Umbilical cord (tissue), 2 donors: ENCODE data around the gene GABBR2. TPM values are rescaled to one million over a fixed set of nuclear protein-coding genes. Genes with fewer than 3 reads are reported as not detected.

Experiments used
- DNase-seq: peaks from one replicate; pipeline ENCODE4 v3.0.0-alpha.2; 2015; ENCODE audit warnings: low spot score
- total RNA-seq: library from RNA; depleted of rRNA; stranded (reverse); fragments of >200 nt; gene quantifications from one replicate; pipeline ENCODE4 v1.2.3, GENCODE V29; 2014; ENCODE audit warnings: low replicate concordance; ENCODE audit not compliant: insufficient read depth

The GABBR2 gene
- total RNA-seq, 1 donor from 2014 or later, result 0.24 TPM

DNA sequence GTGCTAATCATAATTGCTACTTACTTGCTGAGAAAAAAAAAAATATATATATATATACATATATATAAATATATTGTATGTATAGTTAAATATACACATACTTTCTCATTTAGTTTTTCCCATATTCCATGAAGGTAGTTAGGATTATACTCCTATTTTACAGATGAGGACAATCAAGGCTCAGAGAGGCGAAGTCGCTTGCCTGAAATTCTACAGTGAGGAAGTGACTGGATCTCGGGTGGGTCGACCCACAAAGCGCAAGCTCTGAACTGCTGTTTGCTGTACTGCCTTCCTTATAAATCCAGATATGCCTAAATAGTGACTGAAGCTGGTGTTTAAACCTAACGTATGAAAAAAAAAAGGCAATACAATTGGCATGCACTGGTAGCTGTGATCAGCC lies 305.0 kb downstream of the GABBR2 start:
- DNase-seq, result no peak

DNA sequence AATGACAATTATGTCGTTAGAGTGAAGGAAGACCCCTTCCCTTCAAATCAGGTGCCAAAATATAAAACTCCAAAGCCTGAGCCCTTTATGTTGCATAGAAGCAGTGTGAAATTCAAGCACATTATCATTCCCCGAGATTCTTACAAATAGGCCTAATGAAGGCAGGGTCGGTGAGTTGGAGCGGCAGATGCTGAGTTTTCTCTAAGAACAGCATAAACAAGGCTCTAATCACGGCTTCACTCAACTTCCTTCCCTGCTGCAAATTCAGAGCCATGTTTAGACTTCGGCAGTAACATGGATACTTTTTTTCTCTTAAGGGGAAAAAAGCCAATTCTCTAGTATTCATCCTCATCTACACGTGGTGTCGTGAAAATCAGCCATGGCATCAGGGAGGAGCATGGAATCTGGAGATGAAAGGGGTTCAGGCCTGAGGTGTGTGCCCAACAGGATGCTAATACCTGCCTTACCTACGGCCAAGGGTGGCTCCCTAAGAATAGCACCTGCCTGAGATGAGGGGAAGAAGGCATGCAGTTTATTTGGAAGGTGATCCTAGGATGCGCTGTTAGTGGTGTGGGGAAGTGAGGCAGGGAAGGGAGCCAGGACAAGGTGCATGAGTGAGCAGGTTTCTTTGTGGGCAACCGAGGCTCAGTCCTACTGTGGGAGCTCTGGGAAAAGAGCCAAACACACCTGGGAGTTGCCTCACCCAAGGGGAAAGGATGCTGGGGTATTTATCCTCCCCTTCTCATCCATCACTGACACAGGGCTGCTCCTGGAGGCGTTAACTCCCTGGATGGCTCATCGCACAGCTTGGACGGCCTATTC lies 306.5 kb downstream of the GABBR2 start:
- DNase-seq, result no peak

DNA sequence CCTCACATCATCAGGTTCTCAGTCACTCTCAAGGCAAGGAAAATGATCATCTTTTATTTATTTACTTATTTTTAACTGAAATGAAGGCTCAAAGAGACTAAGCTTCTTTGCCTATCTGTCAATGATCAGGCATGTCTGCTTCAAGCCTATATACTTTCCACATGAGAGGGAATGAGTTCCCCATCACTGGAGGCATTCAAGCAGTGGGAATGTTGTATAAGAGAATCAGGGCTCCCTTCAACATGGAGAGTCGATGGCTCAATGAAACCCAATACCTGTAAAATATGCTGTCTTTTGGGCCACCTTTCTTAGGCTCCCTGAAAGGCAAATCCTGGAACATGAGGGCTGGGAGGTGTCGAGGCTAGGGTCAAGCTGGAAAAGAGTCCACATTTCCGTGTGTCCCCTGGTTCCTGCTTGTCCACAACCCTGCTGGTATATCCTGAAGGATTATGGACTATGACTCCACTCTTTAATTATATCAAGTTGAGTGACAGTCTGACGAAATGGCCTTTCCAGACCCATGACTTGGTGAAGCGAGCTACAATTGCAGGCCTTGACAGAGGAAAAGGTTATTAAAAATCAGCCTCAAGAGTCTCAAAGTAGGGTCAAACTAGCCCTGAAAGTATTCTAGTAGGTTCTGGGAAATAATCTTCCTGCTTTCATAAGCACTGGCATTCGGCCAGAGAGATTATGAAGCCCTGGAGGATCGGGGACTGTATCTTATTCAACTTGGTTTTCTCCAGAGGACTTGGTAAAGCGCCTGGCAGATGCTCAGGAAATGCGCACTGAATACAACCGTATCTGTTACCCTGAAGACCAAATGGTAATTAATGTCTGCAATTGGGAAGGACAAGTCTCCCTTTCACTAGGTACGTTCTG lies 307.4 kb downstream of the GABBR2 start:
- DNase-seq, result peak; percentile 88

DNA sequence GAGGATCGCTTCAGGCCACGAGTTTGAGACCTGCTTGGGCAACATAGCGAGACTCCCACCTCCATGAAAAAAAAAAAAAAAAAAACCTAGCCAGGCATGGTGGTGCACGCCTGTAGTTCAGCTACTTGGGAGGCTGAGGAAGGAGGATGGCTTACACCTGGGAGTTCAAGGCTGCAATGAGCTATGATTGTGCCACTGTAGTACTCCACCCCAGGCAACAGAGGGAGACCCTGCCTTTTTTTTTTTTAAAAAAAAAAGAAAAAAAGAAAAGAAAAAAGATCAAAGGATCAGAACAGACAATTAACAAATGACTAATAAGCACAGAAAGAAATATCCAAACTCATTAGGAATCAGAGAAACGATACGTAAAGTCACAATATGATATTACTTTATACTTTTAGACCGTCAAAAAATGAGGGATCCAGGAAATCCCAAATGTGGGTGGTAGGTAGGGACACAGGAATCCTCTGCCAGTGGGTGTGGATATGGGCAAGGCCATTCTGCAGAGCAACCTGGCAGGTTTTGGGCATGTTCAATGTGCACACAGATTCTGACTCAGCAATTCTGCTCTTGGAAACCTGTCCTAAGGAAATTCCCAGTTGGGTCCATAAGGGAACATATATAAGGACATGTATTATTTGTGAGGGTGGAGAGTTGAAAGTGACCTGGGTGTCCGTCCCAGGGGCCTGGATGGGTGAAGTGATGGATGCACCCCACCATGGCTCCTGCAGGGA lies 308.6 kb downstream of the GABBR2 start:
- no peak for DNase-seq

DNA sequence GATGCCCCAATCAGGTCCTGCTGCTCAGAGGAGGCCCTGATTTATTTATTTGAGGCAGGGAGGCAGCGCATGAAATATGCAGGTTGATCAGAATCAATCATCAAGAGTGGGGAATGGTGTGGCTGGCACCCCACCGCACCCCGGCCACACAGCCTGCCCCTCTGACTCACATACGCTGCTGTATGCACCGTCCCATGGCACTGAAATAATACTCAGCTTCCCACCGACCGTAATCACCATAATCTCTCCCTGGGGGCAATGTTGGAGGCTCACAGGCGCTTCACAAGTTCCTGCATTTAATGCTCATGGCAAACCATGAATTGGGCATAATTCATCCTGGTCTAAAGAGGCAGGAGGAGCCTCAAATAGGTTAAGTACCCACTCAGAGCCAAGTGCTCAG lies 312.1 kb downstream of the GABBR2 start:
- DNase-seq, result no peak

DNA sequence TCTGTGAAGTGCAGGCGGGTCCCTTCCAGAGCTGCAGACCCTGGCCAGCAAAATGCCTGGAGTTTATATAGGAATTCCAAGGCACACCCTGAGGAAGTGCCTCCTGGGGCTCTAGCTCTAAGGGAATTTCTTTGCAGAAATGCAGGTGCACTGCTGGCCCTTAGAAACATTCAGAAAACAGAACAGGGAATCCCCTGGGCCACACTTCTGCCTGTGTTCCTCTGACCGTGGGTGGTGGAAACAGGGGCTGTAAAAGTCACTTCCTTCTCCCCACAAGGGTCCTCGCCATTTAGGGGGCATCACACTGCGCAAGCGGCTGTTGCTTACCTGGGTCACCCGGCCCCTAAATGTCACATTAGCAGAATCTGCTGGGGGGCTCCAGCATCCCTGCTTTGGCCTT lies 312.5 kb downstream of the GABBR2 start:
- DNase-seq, result no peak

DNA sequence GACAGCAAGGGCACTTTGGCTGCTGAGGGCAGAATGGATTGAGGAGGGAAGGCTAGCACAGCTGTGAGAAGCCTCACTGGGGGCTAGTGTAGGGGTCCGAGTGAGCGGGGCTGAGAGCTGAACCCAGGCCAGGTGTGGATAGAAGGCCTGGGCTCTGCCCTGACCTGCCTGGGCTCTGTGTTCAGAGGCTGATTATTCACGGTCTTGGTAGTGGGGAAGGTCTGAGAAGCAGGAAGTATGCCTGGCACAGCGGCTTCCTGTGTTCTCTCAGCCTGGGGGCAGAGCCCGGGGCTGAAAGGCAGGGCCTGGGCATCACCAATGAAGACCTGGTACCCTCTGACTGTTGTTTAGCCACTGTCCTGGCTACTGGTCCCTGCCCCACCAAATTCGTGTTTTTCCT lies 316.9 kb downstream of the GABBR2 start:
- no peak for DNase-seq

DNA sequence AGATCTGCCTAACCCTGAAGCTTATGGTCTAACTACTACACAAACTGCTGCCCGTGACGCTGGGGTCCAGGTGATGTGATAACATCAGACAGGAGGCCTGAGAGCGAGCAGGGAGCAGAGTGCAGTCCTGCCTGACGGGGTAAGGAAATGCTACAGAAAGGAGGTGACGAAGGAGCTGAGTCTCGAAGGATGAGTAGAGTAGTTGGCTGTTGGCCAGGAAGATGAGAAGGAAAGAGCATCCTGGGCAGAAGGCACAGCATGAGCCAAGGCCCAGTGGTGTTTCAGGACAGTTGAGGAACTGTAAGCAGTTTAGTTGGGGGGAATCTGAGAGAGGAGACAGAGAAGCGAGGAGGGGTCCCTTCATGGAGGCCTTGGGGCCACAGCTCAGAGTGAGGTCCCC lies 317.3 kb downstream of the GABBR2 start:
- DNase-seq, result no peak

DNA sequence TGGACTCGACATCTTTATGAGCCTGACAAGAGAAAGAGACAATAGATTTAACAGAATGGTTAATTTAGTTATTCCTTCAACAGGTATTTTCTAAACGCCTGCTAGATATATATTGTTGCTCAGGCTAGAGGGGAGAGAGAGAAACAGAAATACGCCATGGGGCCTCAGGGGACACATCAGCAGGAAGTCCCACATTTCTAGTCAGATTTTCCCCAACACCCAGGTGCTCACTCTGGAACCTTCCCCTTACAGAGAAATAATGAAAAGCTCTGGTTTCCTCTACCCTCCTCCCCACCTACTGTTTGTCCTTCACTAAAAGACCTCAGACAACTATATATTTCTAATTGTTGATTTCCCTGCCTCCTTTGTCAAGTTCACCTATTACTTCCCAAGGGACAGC lies 323.0 kb downstream of the GABBR2 start:
- no peak for DNase-seq

DNA sequence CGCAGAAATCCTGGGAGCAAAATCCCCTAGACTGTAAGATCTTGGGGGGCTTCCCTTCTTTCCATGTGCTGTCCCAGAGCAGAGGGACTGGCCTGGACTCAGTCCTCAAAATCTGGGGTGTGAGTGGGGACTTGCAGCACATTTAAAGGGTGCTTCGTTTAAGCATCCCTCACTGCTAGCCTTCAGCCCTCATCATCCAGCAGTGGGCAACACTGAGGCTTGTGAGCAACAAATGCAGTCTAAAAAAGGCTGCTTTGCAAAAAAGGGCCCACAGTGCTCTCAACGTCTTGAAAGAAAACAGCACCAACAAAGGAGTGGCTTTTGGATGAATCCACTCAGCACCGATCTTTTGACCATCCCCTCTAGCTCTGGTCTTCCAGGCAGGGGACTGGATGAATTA lies 325.0 kb downstream of the GABBR2 start:
- DNase-seq, result no peak

DNA sequence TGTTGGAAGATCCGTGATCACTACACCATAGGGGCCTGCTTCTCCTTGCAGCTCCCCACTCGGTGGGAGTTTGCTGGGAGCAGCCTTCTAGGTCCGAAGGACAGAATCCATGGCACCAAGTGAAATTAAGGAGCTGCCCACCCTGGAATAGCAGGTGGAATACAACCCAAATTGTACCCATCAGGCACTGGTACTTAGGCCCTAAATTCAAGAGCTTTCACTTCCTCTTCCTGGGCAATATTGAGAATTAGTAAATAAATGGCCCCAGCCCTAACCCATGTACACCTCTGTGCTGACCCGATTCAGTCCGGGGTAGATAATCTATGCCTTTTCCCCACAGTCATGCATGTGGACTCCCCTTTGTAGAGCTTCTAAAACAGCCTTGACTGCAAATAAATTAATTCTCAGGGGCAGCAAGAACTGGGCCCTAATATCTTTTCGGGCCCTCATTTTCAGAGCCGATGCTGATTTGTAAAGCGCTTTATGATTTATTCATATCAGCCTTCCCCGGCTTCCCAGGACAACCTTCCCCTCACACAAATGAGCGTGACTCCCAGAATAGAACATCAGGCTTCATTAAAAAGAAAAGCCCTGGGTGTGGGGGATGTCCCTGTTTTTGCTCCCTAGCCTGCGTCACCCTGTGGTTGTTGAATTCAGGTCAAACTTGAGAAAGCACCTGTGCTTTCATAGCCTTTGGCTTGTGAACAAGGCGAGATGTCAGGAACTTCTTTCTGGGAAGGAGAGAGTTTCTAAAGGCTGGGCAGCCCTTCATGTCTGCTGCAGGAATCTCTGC lies 327.2 kb downstream of the GABBR2 start:
- no peak for DNase-seq

DNA sequence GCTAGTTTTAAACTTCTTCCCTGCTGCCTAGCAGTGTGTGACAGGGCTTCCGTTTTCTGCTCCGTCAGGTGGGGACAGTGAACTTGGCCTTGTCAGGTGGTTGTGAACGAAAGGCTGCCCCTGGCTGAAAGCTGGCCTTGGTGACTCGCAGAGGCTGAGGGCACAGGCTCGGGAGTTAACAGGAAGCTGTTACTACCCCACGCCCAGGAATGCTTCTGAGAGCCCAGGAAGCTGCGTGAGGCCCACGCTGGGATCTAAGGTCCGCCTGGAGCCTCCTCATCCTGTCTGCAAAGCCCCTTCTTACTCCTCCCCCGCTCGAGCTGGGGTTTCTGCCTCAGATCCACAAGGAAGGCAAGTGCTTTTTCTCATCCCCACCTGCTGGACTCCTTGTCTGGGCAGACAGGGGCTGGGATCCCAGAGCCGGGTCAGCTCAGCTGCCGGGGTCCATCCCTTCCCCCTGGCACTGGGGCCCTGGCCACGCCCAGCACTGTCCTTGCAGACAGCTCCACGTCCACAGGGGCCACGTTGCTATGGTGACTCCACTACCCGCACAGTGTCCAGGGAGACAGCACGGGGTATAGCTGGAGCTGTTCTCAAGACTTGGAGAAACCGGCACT lies 328.6 kb downstream of the GABBR2 start:
- DNase-seq, result peak; percentile 73

DNA sequence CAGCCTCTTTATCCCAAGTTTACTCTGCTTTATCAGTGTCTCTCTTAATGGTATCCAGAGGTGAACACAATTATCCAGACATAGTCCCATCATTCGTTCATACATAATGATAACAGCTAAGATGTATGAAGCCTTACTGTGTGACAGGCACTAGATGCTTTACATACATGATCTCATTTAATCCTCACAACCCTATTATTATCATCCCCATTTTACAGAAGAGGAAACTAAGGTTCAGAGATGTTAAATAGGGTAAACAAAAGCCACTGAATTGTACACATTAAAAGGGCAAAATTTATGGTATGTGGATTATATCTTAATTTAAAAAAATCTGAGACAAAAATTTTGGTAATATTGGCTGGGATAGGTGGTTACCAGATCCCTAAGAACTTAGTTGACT lies 329.2 kb downstream of the GABBR2 start:
- DNase-seq, result no peak

DNA sequence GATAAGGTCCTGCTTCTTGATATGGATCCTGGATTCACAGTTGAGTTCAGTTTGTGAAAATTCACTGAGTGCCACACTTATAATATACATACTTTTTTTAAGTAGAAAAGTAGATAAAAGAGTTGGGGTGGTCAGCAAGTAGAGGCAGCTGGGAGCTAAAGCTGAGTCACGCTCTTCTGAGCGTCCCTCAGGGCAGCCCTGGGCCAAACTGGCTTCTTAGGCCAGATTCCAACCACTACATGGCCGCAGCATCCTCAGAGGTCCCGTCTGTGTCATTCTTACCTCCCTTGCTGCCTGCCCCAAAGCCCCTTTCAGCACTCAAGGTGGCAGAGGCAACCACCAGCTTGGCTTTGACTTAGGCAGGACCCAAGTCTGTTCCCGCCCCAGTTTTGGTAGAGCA lies 329.9 kb downstream of the GABBR2 start:
- no peak for DNase-seq

DNA sequence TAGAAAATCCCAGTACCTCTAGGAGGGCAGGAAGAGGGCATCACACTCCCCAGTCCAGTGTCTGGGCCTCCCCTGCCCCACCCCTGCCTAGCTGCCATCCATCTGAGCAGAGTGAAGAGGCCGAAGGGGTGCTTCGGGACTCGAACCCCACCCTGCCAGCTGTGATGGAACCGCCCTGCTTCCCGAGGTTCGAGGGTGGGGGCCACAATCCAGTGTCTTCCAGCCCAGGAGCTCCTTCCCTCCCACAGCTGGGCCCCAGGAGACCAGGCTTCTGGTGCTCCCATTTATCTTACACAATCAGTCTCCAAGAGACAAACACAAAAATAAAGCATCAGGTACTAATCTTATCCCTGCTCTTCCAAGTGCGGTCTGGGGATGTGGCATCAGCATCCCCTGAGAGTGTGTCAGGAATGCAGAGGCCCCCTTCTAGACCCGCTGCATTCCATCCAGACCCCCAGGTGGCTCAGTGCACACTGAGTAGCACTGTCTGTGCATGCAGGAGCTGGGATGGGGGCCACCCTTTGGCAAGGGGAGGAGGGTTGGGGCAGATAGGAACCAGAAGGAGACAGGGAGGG lies 330.4 kb downstream of the GABBR2 start:
- DNase-seq, result no peak

DNA sequence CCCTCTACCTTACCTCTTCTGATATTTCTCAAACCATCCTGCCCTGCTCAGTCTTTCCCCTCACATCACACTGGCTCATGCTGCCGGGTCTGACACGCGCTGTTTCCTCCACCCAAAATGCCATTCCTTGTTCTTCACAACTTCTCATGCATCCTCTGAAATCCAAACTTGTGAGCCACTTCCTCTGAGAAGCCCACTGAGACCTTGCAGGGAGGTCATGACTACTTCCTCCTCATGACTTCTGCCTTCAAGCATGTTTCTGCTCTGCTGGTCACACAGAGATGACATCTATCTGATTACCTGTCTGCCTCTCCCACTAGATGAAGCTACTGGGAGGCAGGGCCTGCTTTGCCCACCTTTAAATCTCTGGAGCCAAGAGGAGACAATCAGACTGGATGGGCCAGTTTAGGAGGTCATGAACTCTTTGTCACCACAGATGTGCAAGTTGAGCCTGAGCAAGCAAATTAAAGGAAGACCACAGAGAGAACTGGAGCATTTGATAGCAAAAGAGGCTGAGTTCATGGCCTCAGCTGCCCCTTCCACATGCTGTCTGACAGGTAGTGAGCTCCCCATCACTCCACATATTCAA lies 333.5 kb downstream of the GABBR2 start:
- no peak for DNase-seq

DNA sequence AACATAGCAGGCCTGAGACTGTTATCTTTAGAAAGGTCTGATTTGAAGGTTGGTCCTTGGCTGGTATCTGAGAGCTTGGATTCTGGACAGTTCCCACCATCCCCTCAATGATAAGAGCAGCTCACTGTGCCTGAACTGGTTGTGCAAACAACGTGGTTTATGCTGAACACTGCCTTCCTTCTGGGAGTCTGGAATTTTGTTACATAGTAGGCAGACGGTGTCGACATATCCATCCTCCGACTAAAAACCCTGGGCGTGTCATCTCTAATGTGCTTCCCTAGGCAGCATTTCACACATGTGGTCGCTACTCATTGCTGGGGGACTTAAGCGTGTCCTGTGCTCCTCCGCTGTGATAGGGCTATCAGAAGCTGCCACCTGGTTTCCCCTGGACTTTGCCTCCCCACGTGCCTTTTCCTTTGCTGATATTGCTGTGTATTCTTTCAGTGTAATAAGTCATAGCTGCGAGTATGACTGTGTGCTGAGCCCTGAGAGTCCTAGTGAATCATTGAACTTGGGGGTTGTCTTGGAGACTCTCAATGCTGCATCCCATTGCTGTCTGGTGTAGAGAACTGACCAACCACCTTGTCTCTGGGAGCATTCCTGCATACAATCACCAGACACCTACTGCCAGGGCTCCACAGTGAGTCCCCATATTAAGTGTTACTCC lies 334.2 kb downstream of the GABBR2 start:
- DNase-seq, result peak; percentile 62

DNA sequence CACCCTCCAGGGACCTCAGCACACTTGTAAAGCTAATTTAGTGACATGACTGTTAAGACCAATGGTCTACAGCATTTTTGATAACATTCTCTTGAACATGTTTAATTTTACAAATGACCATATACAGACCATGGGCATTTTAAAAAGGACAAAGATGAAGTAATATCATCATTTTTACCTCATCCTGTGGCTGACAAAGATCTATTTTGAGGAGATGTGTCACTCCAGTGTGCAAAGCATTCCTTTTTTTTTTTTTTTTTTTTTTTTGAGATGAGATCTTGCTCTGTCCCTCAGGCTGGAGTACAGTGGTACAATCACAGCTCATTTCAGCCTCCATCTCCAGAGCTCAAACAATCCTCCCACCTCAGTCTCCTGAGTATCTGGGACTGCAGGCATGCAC lies 335.1 kb downstream of the GABBR2 start:
- no peak for DNase-seq

DNA sequence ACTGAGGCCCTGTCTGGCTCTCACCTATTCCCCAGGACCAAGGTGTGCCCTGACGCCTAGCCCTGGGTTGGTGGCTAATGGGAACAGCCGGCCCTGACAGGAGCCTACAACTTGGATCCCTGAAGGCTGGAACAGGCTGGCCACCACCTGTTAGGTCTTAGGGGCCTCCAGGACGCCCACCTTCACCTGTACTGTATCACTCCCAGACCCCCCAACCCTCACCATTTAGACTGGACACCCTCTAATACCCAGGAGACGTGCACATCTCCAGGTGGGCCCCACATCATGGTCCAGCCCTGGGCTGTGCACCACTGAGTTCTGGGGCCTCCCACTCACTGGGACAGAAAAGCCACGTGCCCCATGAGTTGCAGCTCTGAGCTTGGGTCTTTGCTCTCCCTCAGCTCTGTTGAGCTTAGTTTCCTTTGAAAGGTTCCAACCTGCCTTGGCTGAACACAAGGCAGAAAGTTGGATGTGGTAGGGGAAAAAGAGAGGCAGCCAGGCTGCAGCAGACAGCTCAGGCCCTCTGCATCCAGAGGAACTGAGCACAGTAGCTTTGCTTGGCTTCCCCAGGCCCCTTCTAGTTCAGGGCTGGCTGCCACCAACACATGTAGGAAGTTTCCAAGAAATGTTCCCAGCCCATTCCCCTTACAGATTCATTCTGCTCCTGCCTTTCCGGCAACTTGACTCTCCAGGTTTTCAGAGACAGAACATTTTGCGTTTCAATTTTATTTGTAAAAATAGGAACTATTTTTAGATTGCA lies 336.5 kb downstream of the GABBR2 start:
- DNase-seq, result no peak
